Upper lobe of right lung (tissue), 1 donor: ENCODE measurements around the gene ASCC2. TPM values are rescaled to one million over a fixed set of nuclear protein-coding genes. Genes with fewer than 3 reads are reported as not detected.
A peak's percentile ranks its signal among the peaks of the same experiment; 100 is the strongest.

Experiments used
- ATAC-seq: fragments of 200-7000 bp; cut with Tn5 transposase; one replicate; pipeline ENCODE4 v1.9.1; 2020; ENCODE audit warnings: mild to moderate bottlenecking, moderate library complexity
- DNase-seq: peaks from one replicate; pipeline ENCODE4 v3.0.0-alpha.2; 2020
- H3K27ac ChIP-seq: fragments of 200-600 bp; one replicate; pipeline ENCODE4 v1.8.0; 2022
- H3K27me3 ChIP-seq: fragments of 200-600 bp; one replicate; pipeline ENCODE4 v1.8.0; 2022; ENCODE audit warnings: mild to moderate bottlenecking
- H3K36me3 ChIP-seq: fragments of 200-600 bp; one replicate; pipeline ENCODE4 v1.8.0; 2022
- H3K4me1 ChIP-seq: fragments of 200-600 bp; one replicate; pipeline ENCODE4 v1.8.0; 2022
- H3K4me3 ChIP-seq: fragments of 200-600 bp; one replicate; pipeline ENCODE4 v1.8.0; 2022; ENCODE audit warnings: mild to moderate bottlenecking
- H3K9me3 ChIP-seq: fragments of 200-600 bp; one replicate; pipeline ENCODE4 v1.8.0; 2022
- CTCF ChIP-seq: fragments of 200-600 bp; IDR thresholded peaks from one replicate; pipeline ENCODE4 v1.8.0; 2022; ENCODE audit warnings: antibody characterized with exemption
- intact Hi-C: fragments of 100-400 bp; cut with DNase I; formaldehyde crosslinking; loops from one replicate; pipeline ENCODE4 v1.11.0; 2022
- total RNA-seq: library from RNA; stranded (reverse); fragmentation: NEBNext Ultra II Directional; extraction: Animal tissue kit (Norgen Biotek cat#: 25700); gene quantifications from one replicate; pipeline ENCODE4 v1.2.1, GENCODE V29; 2021
- donor health status: DM: no; HTN: yes; CAD: no; lungs with severe emphysema.

The ASCC2 gene
- total RNA-seq, 1 donor from 2014 or later: 54.6 TPM

GRCh38 chr22:29780748-29781676 lies 57.1 kb downstream of the ASCC2 start:
- Histone ChIP-seq H3K36me3 (no peaks in the 10 kb centered on the region), H3K27me3 (no peaks in the 10 kb centered on the region), H3K9me3 (no peaks in the 10 kb centered on the region), H3K27ac (peak overlapping the region; percentile 30), H3K4me1 (peaks cover 29% of the 10 kb centered on the region), H3K4me3 (no peak overlapping the region)
- TF ChIP-seq CTCF: no peak
- no peak for DNase-seq
- no peak for ATAC-seq
- intact Hi-C loops: no loop called here

- no peak for DNase-seq
- ATAC-seq: no peak
- TF ChIP-seq CTCF: no peak
- no peaks in the 10 kb centered on the region for H3K36me3 ChIP-seq
- no peak overlapping the region for H3K27ac ChIP-seq
- no peaks in the 10 kb centered on the region for H3K27me3 ChIP-seq
- intact Hi-C loops: no loop called here
- H3K4me1 ChIP-seq: peaks cover 25% of the 10 kb centered on the region
- no peaks in the 10 kb centered on the region for H3K9me3 ChIP-seq
- H3K4me3 ChIP-seq: no peak overlapping the region
These were observed 57.9 kb downstream of the ASCC2 start for GRCh38 chr22:29780220-29780619.

- intact Hi-C loops: no loop called here
- no peak for TF ChIP-seq CTCF
- Histone ChIP-seq H3K27ac (no peak overlapping the region), H3K27me3 (no peaks in the 10 kb centered on the region), H3K36me3 (peaks cover 22% of the 10 kb centered on the region), H3K4me3 (no peak overlapping the region), H3K4me1 (peaks cover 12% of the 10 kb centered on the region), H3K9me3 (no peaks in the 10 kb centered on the region)
- DNase-seq (no peak), ATAC-seq (no peak)
These were observed 64.8 kb downstream of the ASCC2 start for GRCh38 chr22:29773233-29773632.

GRCh38 chr22:29772170-29772641 lies 65.9 kb downstream of the ASCC2 start:
- Histone ChIP-seq H3K27me3 (no peaks in the 10 kb centered on the region), H3K9me3 (no peaks in the 10 kb centered on the region), H3K4me3 (no peak overlapping the region), H3K27ac (no peak overlapping the region), H3K36me3 (peaks cover 22% of the 10 kb centered on the region), H3K4me1 (peaks cover 17% of the 10 kb centered on the region)
- intact Hi-C loops: no loop called here
- TF ChIP-seq CTCF: peak; percentile 37
- peak; percentile 60 for ATAC-seq
- DNase-seq: no peak

GRCh38 chr22:29769723-29770321 lies 68.3 kb downstream of the ASCC2 start:
- TF ChIP-seq CTCF: no peak
- intact Hi-C loops: no loop called here
- DNase-seq (no peak), ATAC-seq (no peak)
- no peak overlapping the region for H3K27ac ChIP-seq
- no peak overlapping the region for H3K4me3 ChIP-seq
- no peaks in the 10 kb centered on the region for H3K27me3 ChIP-seq
- no peaks in the 10 kb centered on the region for H3K9me3 ChIP-seq
- H3K4me1 ChIP-seq: peaks cover 24% of the 10 kb centered on the region
- H3K36me3 ChIP-seq: peaks cover 22% of the 10 kb centered on the region
